ENCODE results near the gene LYST.

DNA sequence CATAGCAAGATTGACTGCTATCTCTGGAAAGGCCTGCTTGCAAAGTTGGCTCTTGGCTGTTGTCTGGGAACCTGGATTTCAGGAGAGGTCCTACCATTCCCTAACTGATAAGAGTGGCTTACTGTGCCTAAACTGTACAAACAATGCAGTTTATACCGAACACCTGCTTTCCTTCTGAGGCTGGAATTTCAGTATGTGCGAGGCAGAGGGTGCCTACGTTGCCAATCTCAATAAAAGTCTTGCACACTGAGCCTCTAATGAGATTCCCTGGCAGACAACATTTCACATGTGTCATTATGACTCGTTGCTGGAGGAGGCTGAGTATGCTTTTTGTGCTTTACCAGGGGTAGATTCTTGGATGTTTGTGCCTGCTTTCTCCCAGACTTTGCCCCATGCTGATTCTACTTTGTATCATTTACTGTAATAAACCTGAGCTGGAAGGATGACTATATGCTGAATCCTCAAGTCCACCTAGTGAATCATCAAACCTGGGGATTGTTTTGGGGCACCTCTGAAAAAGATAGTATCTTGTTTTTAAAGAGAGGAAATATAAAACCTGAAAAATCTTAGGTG, 158.2 kb downstream of the LYST start:
- TF ChIP-seq, protein P1, sequence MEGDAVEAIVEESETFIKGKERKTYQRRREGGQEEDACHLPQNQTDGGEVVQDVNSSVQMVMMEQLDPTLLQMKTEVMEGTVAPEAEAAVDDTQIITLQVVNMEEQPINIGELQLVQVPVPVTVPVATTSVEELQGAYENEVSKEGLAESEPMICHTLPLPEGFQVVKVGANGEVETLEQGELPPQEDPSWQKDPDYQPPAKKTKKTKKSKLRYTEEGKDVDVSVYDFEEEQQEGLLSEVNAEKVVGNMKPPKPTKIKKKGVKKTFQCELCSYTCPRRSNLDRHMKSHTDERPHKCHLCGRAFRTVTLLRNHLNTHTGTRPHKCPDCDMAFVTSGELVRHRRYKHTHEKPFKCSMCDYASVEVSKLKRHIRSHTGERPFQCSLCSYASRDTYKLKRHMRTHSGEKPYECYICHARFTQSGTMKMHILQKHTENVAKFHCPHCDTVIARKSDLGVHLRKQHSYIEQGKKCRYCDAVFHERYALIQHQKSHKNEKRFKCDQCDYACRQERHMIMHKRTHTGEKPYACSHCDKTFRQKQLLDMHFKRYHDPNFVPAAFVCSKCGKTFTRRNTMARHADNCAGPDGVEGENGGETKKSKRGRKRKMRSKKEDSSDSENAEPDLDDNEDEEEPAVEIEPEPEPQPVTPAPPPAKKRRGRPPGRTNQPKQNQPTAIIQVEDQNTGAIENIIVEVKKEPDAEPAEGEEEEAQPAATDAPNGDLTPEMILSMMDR (conservative IDR thresholded peaks at IDR 0.05; ENCODE audit: low read length), result no peak
- no peak for TF ChIP-seq EZH2phosphoT487 (IDR thresholded peaks at IDR 0.05; ENCODE audit: borderline replicate concordance, low read depth, low read length)

Measured in OCI-LY7 (cell line).